HG03066 (cell line): Measurements from ENCODE around the gene ZNF385D.
"Not testable (repeated sequence)": the region's sequence is repeated elsewhere in the genome, so short reads cannot be mapped to it uniquely, and the experiment has no call there.

Experiments used
- ATAC-seq: cut with Tn5 transposase; IDR thresholded peaks from one replicate; pipeline ENCODE4 v1.9.1; 2021; ENCODE audit warnings: low read depth; ENCODE audit not compliant: unreplicated experiment

The ZNF385D gene

DNA sequence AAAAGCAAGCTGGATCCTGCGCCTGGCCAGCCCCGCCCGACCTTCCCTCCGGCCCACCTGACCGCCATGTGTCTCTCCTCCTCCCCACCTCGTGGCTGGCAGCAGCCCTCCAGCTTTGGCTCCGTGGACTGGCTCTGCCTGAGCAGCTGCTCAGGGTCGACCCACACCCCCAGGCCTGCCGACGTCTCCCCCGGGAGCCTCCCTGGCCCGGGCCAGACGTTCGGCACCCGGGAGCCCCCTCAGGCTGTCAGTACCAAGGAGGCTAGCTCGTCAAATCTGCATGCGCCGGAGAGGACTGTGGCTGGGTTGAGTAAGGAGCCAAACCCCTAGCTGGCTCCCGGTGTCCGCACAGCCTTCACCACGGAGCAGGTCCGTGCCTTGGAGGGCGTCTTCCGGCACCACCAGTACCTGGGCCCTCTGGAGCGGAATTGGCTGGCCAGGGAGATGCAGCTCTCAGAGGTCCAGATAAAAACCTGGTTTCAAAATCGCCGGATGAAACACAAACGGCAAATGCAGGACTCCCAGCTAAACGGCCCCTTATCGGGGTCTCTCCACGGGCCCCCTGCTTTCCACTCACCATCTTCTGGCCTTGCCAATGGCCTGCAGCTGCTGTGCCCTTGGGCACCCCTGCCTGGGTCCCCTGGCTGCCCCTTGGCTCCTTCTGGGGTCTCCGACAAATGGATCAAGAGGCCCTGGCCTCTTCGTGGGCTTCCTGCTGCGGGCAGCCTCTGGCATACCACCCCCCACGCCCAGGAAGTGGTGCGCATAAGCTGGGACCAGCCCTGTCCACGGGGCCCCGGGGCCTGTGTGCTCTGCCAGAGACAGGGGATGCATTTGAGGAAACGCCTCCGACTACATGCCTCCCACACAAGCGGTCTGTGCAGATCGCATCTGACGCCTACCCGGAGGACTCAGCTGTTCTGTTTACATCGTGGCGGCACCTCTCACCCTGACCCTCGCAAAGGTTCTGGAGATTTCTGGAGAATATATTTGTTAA is 345.0 kb downstream of the ZNF385D start:
- ATAC-seq = no peak

DNA sequence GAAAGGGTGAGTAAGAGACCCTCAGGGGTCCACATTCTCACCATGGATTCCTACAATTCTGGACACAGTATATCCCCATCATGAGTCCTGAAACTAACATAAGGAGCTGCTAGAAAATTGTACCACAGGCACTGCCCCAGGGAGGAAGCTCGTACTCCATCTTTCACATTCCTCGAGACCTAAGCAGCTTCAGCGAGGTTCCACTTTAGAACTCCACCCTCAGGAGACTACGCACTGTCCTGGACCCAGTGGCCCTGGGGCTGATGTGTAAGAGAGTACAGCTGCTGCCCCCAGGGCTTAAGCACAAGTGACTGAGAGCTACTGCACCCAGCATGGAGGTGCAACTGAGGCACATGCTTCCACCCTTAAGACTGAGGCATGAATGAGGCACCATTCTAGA is 352.5 kb downstream of the ZNF385D start:
- no peak for ATAC-seq

DNA sequence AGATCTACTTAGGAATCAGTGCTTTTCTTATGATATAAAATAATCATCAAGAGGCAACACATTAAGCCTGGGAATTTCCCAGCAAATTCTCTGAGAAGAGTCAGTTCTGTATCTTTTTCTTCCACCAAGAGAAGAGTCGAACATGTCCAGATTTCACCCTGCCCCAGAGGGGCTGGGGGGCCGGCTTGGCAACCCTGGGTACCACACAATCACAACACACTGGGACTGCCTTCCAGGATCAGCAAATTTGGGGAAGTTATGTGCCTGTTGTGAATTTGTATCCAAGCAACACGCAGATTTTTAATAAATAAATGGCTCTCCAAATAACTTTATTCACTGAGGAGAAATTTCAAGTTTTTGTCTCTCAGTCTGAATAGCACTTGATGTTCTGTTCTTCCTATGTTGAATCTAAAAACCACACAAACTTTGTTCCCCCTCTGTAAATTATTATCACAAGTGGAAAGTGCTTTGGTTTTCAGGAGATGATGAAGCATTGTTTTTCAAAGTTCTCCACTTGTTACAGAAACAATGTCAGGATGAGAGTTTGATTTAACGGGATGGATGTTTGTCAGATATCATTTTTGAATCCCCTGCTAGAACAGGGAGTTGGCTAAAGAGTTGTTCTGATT is 357.2 kb downstream of the ZNF385D start:
- no peak for ATAC-seq

DNA sequence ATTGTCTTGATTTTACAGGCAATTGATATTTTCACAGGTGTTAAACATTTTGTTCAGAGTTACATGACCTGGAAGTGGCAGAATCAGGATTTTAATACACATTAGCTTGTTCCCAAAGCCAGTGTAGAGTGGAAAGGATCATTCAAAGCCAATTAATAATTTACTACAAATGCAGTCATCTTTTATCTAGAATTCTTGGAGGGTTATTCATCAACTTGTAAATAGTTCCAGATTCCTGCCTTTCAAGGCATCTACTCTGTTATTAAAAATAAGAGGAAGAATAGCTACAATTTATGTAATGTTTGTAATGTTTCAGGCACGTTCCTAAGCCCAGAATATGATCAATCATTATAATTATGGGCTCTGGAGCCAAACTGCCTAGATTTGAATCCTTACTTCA is 358.5 kb downstream of the ZNF385D start:
- ATAC-seq = no peak

DNA sequence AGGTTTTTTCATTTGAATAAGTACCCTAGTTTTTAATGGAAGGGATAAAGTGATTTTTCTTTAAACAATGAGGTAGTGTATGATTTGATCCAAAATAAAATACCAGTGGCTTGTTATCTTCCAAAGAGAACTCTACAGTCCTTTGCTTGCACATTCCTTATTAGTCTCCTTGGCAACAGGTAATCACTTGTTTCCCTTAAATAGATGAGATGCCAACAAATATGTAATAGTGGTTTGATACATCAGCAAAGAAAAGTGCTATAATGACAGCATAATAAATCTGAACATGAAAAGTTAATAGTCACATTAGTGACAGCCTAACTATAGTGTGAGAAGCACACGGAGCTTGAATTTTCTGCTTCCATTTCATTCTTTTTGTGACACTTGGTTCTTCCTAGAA is 360.2 kb downstream of the ZNF385D start:
- no peak for ATAC-seq

DNA sequence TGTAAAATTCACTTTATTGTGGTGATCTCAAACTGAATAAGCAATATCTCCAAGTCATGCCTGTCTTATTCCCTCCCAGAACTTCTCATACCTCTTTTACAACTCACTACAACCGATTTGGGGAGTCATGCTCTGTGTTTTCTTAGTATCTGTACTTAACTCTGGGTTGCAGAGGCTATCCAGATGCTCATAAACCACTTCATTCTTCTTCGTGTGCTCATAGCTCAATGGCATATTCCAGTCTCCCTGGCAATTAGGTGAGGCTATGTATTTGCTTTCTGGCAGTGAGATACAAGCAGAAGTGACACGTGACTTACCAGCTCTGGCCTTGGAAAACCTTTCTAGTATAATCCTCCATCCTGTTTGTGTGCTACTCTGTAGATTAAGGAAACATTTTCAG is 360.9 kb downstream of the ZNF385D start:
- no peak for ATAC-seq

DNA sequence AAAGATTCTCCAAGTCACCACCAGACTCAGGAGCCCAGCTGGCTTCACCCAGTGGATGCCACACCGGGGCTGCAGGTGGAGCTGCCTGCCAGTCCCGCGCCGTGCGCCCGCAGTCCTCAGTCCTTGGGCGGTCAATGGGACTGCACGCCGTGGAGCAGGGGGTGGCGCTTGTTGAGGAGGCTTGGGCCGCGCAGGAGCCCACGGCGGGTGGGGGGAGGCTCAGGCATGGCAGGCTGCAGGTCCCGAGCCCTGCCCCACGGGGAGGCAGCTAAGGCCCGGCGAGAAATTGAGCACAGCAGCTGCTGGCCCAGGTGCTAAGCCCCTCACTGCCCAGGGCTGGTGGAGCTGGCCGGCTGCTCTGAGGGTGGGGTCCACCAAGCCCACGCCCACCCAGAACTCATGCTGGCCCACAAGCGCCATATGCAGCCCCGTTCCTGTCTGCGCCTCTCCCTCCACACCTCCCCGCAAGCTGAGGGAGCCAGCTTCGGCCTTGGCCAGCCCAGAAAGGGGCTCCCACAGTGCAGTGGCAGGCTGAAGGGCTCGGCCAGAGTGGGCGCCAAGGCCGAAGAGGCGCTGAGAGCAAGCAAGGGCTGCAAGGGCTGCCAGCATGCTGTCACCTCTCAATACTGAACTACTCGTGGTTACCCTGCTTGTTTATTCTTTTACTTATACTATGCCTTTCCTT is 363.7 kb downstream of the ZNF385D start:
- not testable (repeated sequence) for ATAC-seq

DNA sequence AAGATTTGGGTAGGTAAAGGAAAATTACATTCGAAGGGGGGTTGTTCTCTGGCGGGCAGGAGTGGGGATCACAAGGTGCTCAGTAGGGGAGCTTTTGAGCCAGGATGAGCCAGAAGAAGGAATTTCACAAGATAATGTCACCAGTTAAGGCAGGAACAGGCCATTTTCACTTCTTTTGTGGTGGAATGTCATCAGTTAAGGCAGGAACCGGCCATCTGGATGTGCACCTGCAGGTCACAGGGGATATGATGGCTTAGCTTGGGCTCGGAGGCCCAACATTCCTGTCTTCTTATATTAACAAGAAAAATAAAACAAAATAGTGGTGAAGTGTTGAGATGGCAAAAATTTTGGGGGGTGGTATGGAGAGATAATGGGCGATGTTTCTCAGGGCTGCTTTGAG is 373.0 kb downstream of the ZNF385D start:
- not testable (repeated sequence) for ATAC-seq

DNA sequence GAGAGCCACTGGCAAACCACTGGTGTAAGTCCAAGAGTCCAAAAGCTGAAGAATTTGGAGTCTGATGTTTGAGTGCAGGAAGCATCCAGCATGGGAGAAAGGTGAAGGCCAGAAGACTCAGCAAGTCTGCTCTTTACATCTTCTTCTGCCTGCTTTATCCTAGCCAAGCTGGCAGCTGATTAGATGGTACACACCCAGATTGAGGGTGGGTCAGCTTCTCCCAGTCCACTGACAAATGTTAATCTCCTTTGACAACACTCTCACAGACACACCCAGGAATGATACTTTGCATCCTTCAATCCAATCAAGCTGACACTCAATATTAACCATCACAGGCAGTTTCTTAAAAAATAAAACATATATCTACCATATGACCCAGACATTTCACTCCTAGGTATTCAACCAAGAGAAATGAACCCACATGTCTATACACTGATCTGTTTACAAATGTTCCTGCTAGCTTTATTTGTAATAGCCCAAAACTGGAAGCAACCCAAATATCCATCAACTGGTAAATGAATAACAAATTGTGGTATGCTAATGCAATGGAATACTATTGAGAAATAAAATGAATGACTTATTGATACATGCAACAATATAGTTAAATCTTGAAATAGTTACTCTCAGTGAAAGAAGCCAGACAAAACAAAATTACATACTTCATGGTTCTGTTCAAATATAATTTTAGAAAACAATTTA is 373.8 kb downstream of the ZNF385D start:
- no peak for ATAC-seq

DNA sequence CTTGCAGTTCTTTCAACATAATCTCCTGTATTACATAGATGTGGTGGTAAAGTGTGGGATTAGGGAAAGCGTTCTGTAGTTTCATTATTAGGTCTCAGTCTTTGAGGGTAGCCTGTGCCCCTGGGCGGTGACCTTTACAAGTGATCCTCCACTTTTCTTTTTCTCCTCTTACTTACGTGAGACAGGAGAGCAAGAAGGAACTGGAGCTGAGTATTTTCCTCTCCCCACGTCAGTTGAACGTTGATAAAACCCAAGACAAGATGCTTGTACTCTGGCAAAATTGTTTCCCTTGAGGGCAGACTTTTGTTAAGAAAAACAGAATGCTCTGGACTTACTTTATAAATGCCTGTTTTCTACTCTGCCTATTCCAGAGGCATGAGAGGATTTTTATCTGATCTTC is 378.7 kb downstream of the ZNF385D start:
- ATAC-seq = no peak
